Kidney (tissue), 14 donors: ENCODE data around the gene SYNDIG1. TPM values are rescaled to one million over a fixed set of nuclear protein-coding genes. Genes with fewer than 3 reads are reported as not detected.

Source experiments
- DNase-seq, 5 donors: peaks; one replicate each; pipeline ENCODE4 v3.0.0-alpha.2; 2013 to 2020
- FAIRE-seq: peaks from 2 replicates; lab custom pipeline; 2012; peaks lifted over from hg19 to GRCh38; lab: Jason Lieb, UNC
- H3K27ac ChIP-seq, 2 donors: one replicate each; pipeline ENCODE4 v1.7.0; 2013; ENCODE audit warnings: low read depth in 2 of 2, low read length in 2 of 2, inconsistent platforms in 1 of 2
- H3K27me3 ChIP-seq: one replicate; pipeline ENCODE4 v1.7.1; 2013; ENCODE audit warnings: low read length, inconsistent platforms; ENCODE audit not compliant: control insufficient read depth, insufficient read depth
- H3K36me3 ChIP-seq, 3 donors: one replicate each; pipeline versions ENCODE4 v1.7.0 to v1.7.1; 2013; ENCODE audit warnings: low read length in 3 of 3, control low read depth in 1 of 3, inconsistent platforms in 1 of 3; ENCODE audit not compliant: insufficient read depth in 3 of 3, control insufficient read depth in 2 of 3
- H3K4me1 ChIP-seq, 3 donors: one replicate each; pipeline versions ENCODE4 v1.7.0 to v1.7.1; 2013; ENCODE audit warnings: low read length in 3 of 3, inconsistent platforms in 1 of 3, low read depth in 1 of 3; ENCODE audit not compliant: control insufficient read depth in 2 of 3, insufficient read depth in 2 of 3
- H3K4me3 ChIP-seq, 3 donors: one replicate each; pipeline versions ENCODE4 v1.7.0 to v1.8.1; 2013; ENCODE audit warnings: low read length in 3 of 3, control low read depth in 1 of 3, inconsistent platforms in 1 of 3
- H3K9ac ChIP-seq, 3 donors: one replicate each; pipeline versions ENCODE4 v1.7.0 to v1.7.1; 2013; ENCODE audit warnings: low read length in 3 of 3, control low read depth in 1 of 3, inconsistent platforms in 1 of 3
- H3K9me3 ChIP-seq, 3 donors: one replicate each; pipeline versions ENCODE4 v1.7.0 to v1.7.1; 2013; ENCODE audit warnings: low read length in 3 of 3, control low read depth in 1 of 3, inconsistent platforms in 1 of 3; ENCODE audit not compliant: control insufficient read depth in 2 of 3, insufficient read depth in 1 of 3
- CTCF ChIP-seq: IDR thresholded peaks from 3 replicates; pipeline ENCODE4 v1.5.1; 2012; ENCODE audit warnings: mild to moderate bottlenecking, moderate library complexity, borderline replicate concordance; ENCODE audit not compliant: insufficient read depth; ENCODE audit errors: extremely low read depth
- intact Hi-C: fragments of 100-400 bp; cut with DNase I; formaldehyde crosslinking; loops from one replicate; pipeline ENCODE4 v1.11.1; 2022
- polyA plus RNA-seq: library from polyadenylated mRNA; stranded (reverse); fragments of 350-450 nt; fragmentation: Illumina TruSeq; extraction: RNeasy Lipid Tissue Mini Kit (QIAGEN cat#74804); gene quantifications from one replicate; pipeline ENCODE4 v1.2.3, GENCODE V29; 2014; ENCODE audit warnings: low read depth, low replicate concordance; ENCODE audit not compliant: insufficient read depth
- total RNA-seq: library from RNA; stranded (reverse); fragmentation: NEBNext Ultra II Directional; extraction: Animal tissue kit (Norgen Biotek cat#: 25700); gene quantifications from one replicate; pipeline ENCODE4 v1.2.1, GENCODE V29; 2021
- donor health status: control.
- donor health status: control.
- donor health status: control.
- donor health status: control.
- donor health status: control.
- donor health status: DM: yes; HTN: yes; CAD: no.
- donor health status: Normal renal cell carcinoma (clear cell type).

Gene SYNDIG1
- total and polyA plus RNA-seq, 2 donors from 2014 or later, result 5.4 to 8.2 TPM

- H3K36me3 ChIP-seq, result no peaks in the 10 kb centered on the region
- no peaks in the 10 kb centered on the region for H3K9me3 ChIP-seq
- no peaks in the 10 kb centered on the region for H3K27me3 ChIP-seq
- H3K4me3 ChIP-seq, result no peak overlapping the region
- no peak for DNase-seq
- H3K27ac ChIP-seq, result no peak overlapping the region
- intact Hi-C loops, result no loop called here
- FAIRE-seq, result no peak
- H3K4me1 ChIP-seq, result no peaks in the 10 kb centered on the region
- no peak for TF ChIP-seq CTCF
- no peak overlapping the region for H3K9ac ChIP-seq
These were observed 43.8 kb upstream of the SYNDIG1 start for GRCh38 chr20:24425523-24426135.

- TF ChIP-seq CTCF, result no peak
- Histone ChIP-seq H3K27ac (peak overlapping the region in 1 of 2 donors; percentile 15), H3K27me3 (no peaks in the 10 kb centered on the region), H3K36me3 (no peaks in the 10 kb centered on the region), H3K4me1 (no peaks in the 10 kb centered on the region), H3K4me3 (no peak overlapping the region), H3K9ac (no peak overlapping the region), H3K9me3 (no peaks in the 10 kb centered on the region)
- DNase-seq (peak in 1 of 5 donors; percentile 51), FAIRE-seq (no peak)
- intact Hi-C loops, result no loop called here
These were observed 38.0 kb upstream of the SYNDIG1 start for GRCh38 chr20:24431279-24432045.

GRCh38 chr20:24432046-24432442, 37.4 kb upstream of the SYNDIG1 start:
- Histone ChIP-seq H3K27ac (peak overlapping the region in 1 of 2 donors; percentile 15), H3K4me3 (peak overlapping the region in 2 of 3 donors; percentile 3 to 5), H3K27me3 (no peaks in the 10 kb centered on the region), H3K36me3 (no peaks in the 10 kb centered on the region), H3K4me1 (no peaks in the 10 kb centered on the region), H3K9ac (no peak overlapping the region), H3K9me3 (no peaks in the 10 kb centered on the region)
- intact Hi-C loops, result no loop called here
- no peak for FAIRE-seq
- TF ChIP-seq CTCF, result no peak
- DNase-seq, result peak in 4 of 5 donors; percentile 59 to 81 (median 70)
